GM12878 (cell line): ENCODE data around the gene ARMC10. TPM values are rescaled to one million over a fixed set of nuclear protein-coding genes. Genes with fewer than 3 reads are reported as not detected.

Experiments
- ATAC-seq: fragments of 200-7000 bp; cut with Tn5 transposase; 3 replicates; pipeline ENCODE4 v1.9.1; 2020; ENCODE audit warnings: mild to moderate bottlenecking, moderate library complexity
- BruUV-seq: library from RNA; stranded (reverse); fragments of 400-500 nt; replicated peaks from 2 replicates; lab custom pipeline; 2021; lab: Mats Ljungman, UMichigan
- CTCF ChIA-PET: fragments of 300-600 bp; sonication (Branson Sonifier 250); formaldehyde crosslinking; extraction: SDS; loops from one replicate; lab custom pipeline; 2021; ENCODE audit warnings: inconsistent platforms; lab: Yijun Ruan, JAX
- POLR2A ChIA-PET: fragments of 350-600 bp; formaldehyde crosslinking; extraction: SDS; loops from one replicate; lab custom pipeline; 2021; ENCODE audit warnings: inconsistent platforms; lab: Charles Lee
- RAD21 ChIA-PET: fragments of 300-600 bp; sonication (Branson Sonifier 250); formaldehyde crosslinking; loops from one replicate; lab custom pipeline; 2023; ENCODE audit warnings: antibody characterized with exemption; ENCODE audit not compliant: unreplicated experiment; lab: Charles Lee
- SMC1A ChIA-PET: fragments of 300-600 bp; sonication (Branson Sonifier 250); formaldehyde crosslinking; loops from one replicate; lab custom pipeline; 2023; ENCODE audit not compliant: unreplicated experiment, uncharacterized antibody; lab: Charles Lee
- DNase-seq: peaks from one replicate; pipeline ENCODE4 v3.0.0-alpha.2; 2011; ENCODE audit warnings: low read depth, low spot score
- FAIRE-seq: peaks from 3 replicates; lab custom pipeline; 2011; peaks lifted over from hg19 to GRCh38; lab: Jason Lieb, UNC
- H2AFZ ChIP-seq: 2 replicates; pipeline ENCODE4 v1.6.0; 2011; ENCODE audit warnings: low read depth, low read length, control low read depth; ENCODE audit not compliant: control insufficient read depth
- H3K27ac ChIP-seq: 2 replicates; pipeline ENCODE4 v1.5.1; 2011; ENCODE audit warnings: control low read depth; ENCODE audit not compliant: control insufficient read depth, insufficient read depth
- H3K27me3 ChIP-seq, 2 experiments: replicated peaks in 1 of 2; 2 replicates each; pipeline versions ENCODE4 v1.6.0 to v1.6.1; 2011; ENCODE audit warnings: low read length in 1 of 2; ENCODE audit not compliant: control insufficient read depth in 2 of 2, insufficient read depth in 2 of 2
- H3K36me3 ChIP-seq, 2 experiments: 2 replicates each; pipeline ENCODE4 v1.5.1; 2011; ENCODE audit warnings: low read length in 1 of 2; ENCODE audit not compliant: control insufficient read depth in 2 of 2, insufficient read depth in 2 of 2
- H3K4me1 ChIP-seq: 2 replicates; pipeline ENCODE4 v1.6.1; 2011; ENCODE audit warnings: mild to moderate bottlenecking, low read length, moderate library complexity, mixed read lengths; ENCODE audit not compliant: control insufficient read depth, insufficient read depth
- H3K4me2 ChIP-seq: 2 replicates; pipeline ENCODE4 v1.6.0; 2011; ENCODE audit warnings: control low read depth; ENCODE audit not compliant: control insufficient read depth, insufficient read depth
- H3K4me3 ChIP-seq: fragments of 200-600 bp; sonication (generic); 2 replicates; pipeline ENCODE4 v1.5.1; 2016
- H3K79me2 ChIP-seq: 2 replicates; pipeline ENCODE4 v1.6.0; 2011; ENCODE audit warnings: low read length; ENCODE audit not compliant: control insufficient read depth, insufficient read depth
- H3K9ac ChIP-seq: 2 replicates; pipeline ENCODE4 v1.8.0; 2011; ENCODE audit warnings: low read length, control low read depth, mixed read lengths; ENCODE audit not compliant: control insufficient read depth, insufficient read depth
- H3K9me3 ChIP-seq: replicated peaks from 3 replicates; pipeline ENCODE4 v1.5.1; 2011; ENCODE audit warnings: mild to moderate bottlenecking, low read length; ENCODE audit not compliant: control insufficient read depth, insufficient read depth
- H4K20me1 ChIP-seq: 2 replicates; pipeline ENCODE4 v1.6.0; 2011; ENCODE audit not compliant: control insufficient read depth, insufficient read depth
- GABPA ChIP-seq: IDR thresholded peaks from 2 replicates; pipeline ENCODE4 v1.6.1; 2014; ENCODE audit warnings: antibody characterized with exemption, low read depth, mild to moderate bottlenecking, inconsistent platforms
- HDAC2 ChIP-seq: fragments of 200-600 bp; sonication (generic); IDR thresholded peaks from 2 replicates; pipeline ENCODE4 v1.6.1; 2017
- HDGF ChIP-seq: fragments of 450-650 bp; IDR thresholded peaks from 2 replicates; pipeline ENCODE4 v1.6.1; 2016; ENCODE audit warnings: antibody characterized with exemption
- NFYA ChIP-seq: IDR thresholded peaks from 2 replicates; pipeline ENCODE4 v1.6.1; 2011; ENCODE audit warnings: low read depth, mild to moderate bottlenecking, low read length, improper control_type of control experiment, borderline replicate concordance
- NKRF ChIP-seq: fragments of 450-650 bp; conservative IDR thresholded peaks from 2 replicates; pipeline ENCODE4 v1.6.1; 2017; ENCODE audit warnings: mild to moderate bottlenecking, moderate library complexity
- RAD51 ChIP-seq: fragments of 450-650 bp; IDR thresholded peaks from 2 replicates; pipeline ENCODE4 v1.6.1; 2016; ENCODE audit warnings: moderate library complexity, mild to moderate bottlenecking, inconsistent platforms
- ZNF274 ChIP-seq: IDR thresholded peaks from one replicate; pipeline ENCODE4 v1.8.0; 2011; ENCODE audit not compliant: insufficient read length, insufficient read depth
- ZNF384 ChIP-seq: IDR thresholded peaks from 2 replicates; pipeline ENCODE4 v1.6.1; 2012; ENCODE audit warnings: low read depth, mild to moderate bottlenecking, low read length, improper control_type of control experiment, borderline replicate concordance
- ZZZ3 ChIP-seq: IDR thresholded peaks from 2 replicates; pipeline ENCODE4 v1.6.1; 2011; ENCODE audit warnings: low read depth; ENCODE audit not compliant: control insufficient read depth, insufficient read length
- WGBS: methylation state at CpG from one replicate; pipeline ENCODE4 v1.1.6; 2016; ENCODE audit warnings: low lambda C conversion rate; ENCODE audit not compliant: insufficient replicate concordance, insufficient coverage; ENCODE audit errors: missing lambda C conversion rate; 5-methylcytosine and 5-hydroxymethylcytosine counted together
- in situ Hi-C: fragments of 300-500 bp; cut with MboI; formaldehyde crosslinking; loops from 9 replicates; pipeline ENCODE4 v1.14.3; 2018; ENCODE audit warnings: mixed read lengths
- intact Hi-C: fragments of 100-400 bp; cut with micrococcal nuclease; formaldehyde crosslinking; loops from one replicate; pipeline ENCODE4 v1.14.2; 2022; ENCODE audit not compliant: unreplicated experiment
- polyA plus RNA-seq, 11 experiments: library from polyadenylated mRNA; depleted of rRNA in 4 of 11; unstranded in 6 of 11; stranded (reverse) in 5 of 11; fragments of >200 nt; fragmentation: Nextera tagmentation in 4 of 11; fragmentation: Illumina TruSeq in 1 of 11; extraction: Ambion mirVana in 4 of 11; extraction: Trizol in 1 of 11; gene quantifications; 1 replicate in 1 of 11; 2 replicates in 10 of 11; pipeline versions ENCODE4 v1.2.1 to v1.2.3, GENCODE V29; 2011 to 2016; ENCODE audit warnings: inconsistent platforms in 2 of 11, missing spikeins in 2 of 11, low read depth in 1 of 11
- total RNA-seq, 4 experiments: library from RNA; depleted of rRNA in 3 of 4; stranded (reverse); fragments of >200 nt in 3 of 4; fragmentation: Illumina TruSeq in 1 of 4; extraction: Trizol in 1 of 4; gene quantifications; 2 replicates each; pipeline versions ENCODE4 v1.2.1 to v1.2.3, GENCODE V29; 2013 to 2021

The ARMC10 gene
- total and polyA plus RNA-seq, 10 of the 15 experiments (the other 5 are each of a cell fraction or from before 2014, with no cell fraction given) = 7.0 to 38.2 (median 24.1) TPM

- FAIRE-seq (no peak), ATAC-seq (no peak)
- Histone ChIP-seq H4K20me1 (no peaks in the 10 kb centered on the region), H3K36me3 (no peaks in the 10 kb centered on the region), H3K4me1 (no peaks in the 10 kb centered on the region), H3K4me2 (no peak overlapping the region)
- no TSS peak for BruUV-seq
- no peak for TF ChIP-seq HDAC2
- TF ChIP-seq ZNF274 = no peak
- TF ChIP-seq ZZZ3 = no peak
- no peak for TF ChIP-seq NKRF
- TF ChIP-seq NFYA = no peak
- no peak for TF ChIP-seq RAD51
- no peak for TF ChIP-seq HDGF
- no peak for TF ChIP-seq GABPA
- TF ChIP-seq ZNF384 = no peak
- TF ChIP-seq, all 136 proteins: peak for 0
- Histone ChIP-seq H3K4me3 (no peak overlapping the region), H3K27ac (no peak overlapping the region), H3K9ac (no peak overlapping the region), H3K27me3 (no peaks in the 10 kb centered on the region), H3K79me2 (no peaks in the 10 kb centered on the region), H2AFZ (no peak overlapping the region), H3K9me3 (no peaks in the 10 kb centered on the region)
- 48% methylated on average over 2 of the region's 2 CpGs for WGBS
- in situ Hi-C loops (no loop called here), intact Hi-C loops (no loop called here)
- RAD21 ChIA-PET = no interaction called here
- SMC1A ChIA-PET = interaction anchor here (0.7 to 1.4 kb wide), 2 partner anchors 10 to 237 kb away, joined by 3 to 4 read pairs; no protein-coding TSS in a partner anchor
- POLR2A ChIA-PET = no interaction called here
- DNase-seq = no peak
- CTCF ChIA-PET = interaction anchor here (1.0 to 1.2 kb wide), 2 partner anchors 10 to 13 kb away, joined by 3 read pairs; no protein-coding TSS in a partner anchor
Observed at GRCh38 chr7:103048833-103049232, 26.1 kb upstream of the ARMC10 start.
